GM12801 (cell line): Measurements from ENCODE around the gene DNA2.

Source experiments
- CTCF ChIP-seq: IDR thresholded peaks from one replicate; pipeline ENCODE4 v1.5.1; 2011; ENCODE audit warnings: control low read depth; ENCODE audit not compliant: insufficient read length; ENCODE audit errors: extremely low read depth

Gene DNA2

GRCh38 chr10:68406815-68407548 lies 64.8 kb downstream of the DNA2 start, which contains the start of gene RUFY2:
TSS of gene RUFY2 (minus strand) at chr10:68407277. CDS start at chr10:68407189, 88 bp downstream.
- no peak for TF ChIP-seq CTCF

GRCh38 chr10:68406111-68406814 lies 65.5 kb downstream of the DNA2 start:
- no peak for TF ChIP-seq CTCF

GRCh38 chr10:68403701-68404100 lies 68.1 kb downstream of the DNA2 start:
- TF ChIP-seq CTCF, result no peak

GRCh38 chr10:68402276-68402675 lies 69.5 kb downstream of the DNA2 start:
- no peak for TF ChIP-seq CTCF

GRCh38 chr10:68397005-68397404 lies 74.8 kb downstream of the DNA2 start:
- no peak for TF ChIP-seq CTCF

- no peak for TF ChIP-seq CTCF
Measured at GRCh38 chr10:68385740-68386139, 86.0 kb downstream of the DNA2 start.

- no peak for TF ChIP-seq CTCF
Measured at GRCh38 chr10:68371604-68372003, 100.2 kb downstream of the DNA2 start.
